Activated T-helper 2 cell treated with anti-CD3 and anti-CD28 coated beads, Interferon-gamma antibody, Interleukin-2, Interleukin-4, amounts not matched to agents 10 μg/mL and 5 μg/mL and 100 μg/mL, durations not matched to agents 14 hours and 24 hours and 36 hours (primary cell): ENCODE measurements around the gene TTLL10. TPM values are rescaled to one million over a fixed set of nuclear protein-coding genes. Genes with fewer than 3 reads are reported as not detected.

Experiments used
- total RNA-seq: library from RNA; stranded (reverse); gene quantifications from 2 replicates; pipeline ENCODE4 v1.2.3, GENCODE V29; 2022

Gene TTLL10
- total RNA-seq, 1 donor from 2014 or later = not detected

Other genes starting within 250 kb of the TTLL10 start
- gene SAMD11, start 250.0 kb upstream of the TTLL10 start, total RNA-seq = not detected in 2 replicates
- gene NOC2L, start 214.6 kb upstream of the TTLL10 start, total RNA-seq = 150 and 154 TPM in 2 replicates
- 36.8 and 41.6 TPM in 2 replicates for gene KLHL17, start 213.3 kb upstream of the TTLL10 start, total RNA-seq
- 3.7 and 4.0 TPM in 2 replicates for gene PLEKHN1, start 207.4 kb upstream of the TTLL10 start, total RNA-seq
- gene PERM1, start 191.8 kb upstream of the TTLL10 start, total RNA-seq = not detected in 2 replicates
- gene HES4, start 173.8 kb upstream of the TTLL10 start, total RNA-seq = 2.0 and 3.1 TPM in 2 replicates
- gene ISG15, start 160.4 kb upstream of the TTLL10 start, total RNA-seq = 31.9 and 33.8 TPM in 2 replicates
- 27.6 and 29.2 TPM in 2 replicates for gene AGRN, start 153.8 kb upstream of the TTLL10 start, total RNA-seq
- gene RNF223, start 99.6 kb upstream of the TTLL10 start, total RNA-seq = not detected in 2 replicates
- gene C1orf159, start 57.8 kb upstream of the TTLL10 start, total RNA-seq = 20.5 and 22.1 TPM in 2 replicates
- gene TNFRSF18, start 32.7 kb downstream of the TTLL10 start, total RNA-seq = 219 and 231 TPM in 2 replicates
- gene TNFRSF4, start 40.3 kb downstream of the TTLL10 start, total RNA-seq = 441 and 458 TPM in 2 replicates
- 161 and 164 TPM in 2 replicates for gene SDF4, start 58.1 kb downstream of the TTLL10 start, total RNA-seq
- 34.6 and 35.8 TPM in 2 replicates for gene B3GALT6, start 58.4 kb downstream of the TTLL10 start, total RNA-seq
- gene C1QTNF12, start 72.8 kb downstream of the TTLL10 start, total RNA-seq = 3.5 and 3.7 TPM in 2 replicates
- 79.3 and 81.0 TPM in 2 replicates for gene UBE2J2, start 100.0 kb downstream of the TTLL10 start, total RNA-seq
- 3.5 and 4.1 TPM in 2 replicates for gene SCNN1D, start 106.6 kb downstream of the TTLL10 start, total RNA-seq
- gene ACAP3, start 134.1 kb downstream of the TTLL10 start, total RNA-seq = 43.4 and 50.1 TPM in 2 replicates
- 31.6 and 31.8 TPM in 2 replicates for gene PUSL1, start 134.7 kb downstream of the TTLL10 start, total RNA-seq
- gene INTS11, start 150.8 kb downstream of the TTLL10 start, total RNA-seq = 127 and 138 TPM in 2 replicates
- 12.1 and 13.1 TPM in 2 replicates for gene CPTP, start 150.9 kb downstream of the TTLL10 start, total RNA-seq
- 0.32 and 0.44 TPM in 2 replicates for gene TAS1R3, start 157.4 kb downstream of the TTLL10 start, total RNA-seq
- gene DVL1, start 175.5 kb downstream of the TTLL10 start, total RNA-seq = 53.8 and 60.7 TPM in 2 replicates
- gene MXRA8, start 184.7 kb downstream of the TTLL10 start, total RNA-seq = 0.21 TPM in 1 of 2 replicates, not detected in the other
- 133 TPM in 2 replicates for gene AURKAIP1, start 201.3 kb downstream of the TTLL10 start, total RNA-seq
- gene CCNL2, start 225.5 kb downstream of the TTLL10 start, total RNA-seq = 123 and 124 TPM in 2 replicates
- gene MRPL20, start 233.4 kb downstream of the TTLL10 start, total RNA-seq = 143 and 154 TPM in 2 replicates
- gene ANKRD65, start 247.4 kb downstream of the TTLL10 start, total RNA-seq = not detected in 2 replicates